A549 (cell line): ENCODE measurements around the gene NTSR1. TPM values are rescaled to one million over a fixed set of nuclear protein-coding genes. Genes with fewer than 3 reads are reported as not detected.

Experiments
- ATAC-seq, 2 experiments: fragments of 200-7000 bp in 1 of 2; fragments of >200 bp in 1 of 2; cut with Nextera tagmentation in 1 of 2; cut with Tn5 transposase in 1 of 2; 3 replicates each; pipeline versions ENCODE4 v1.8.0 to v1.9.1; 2018 to 2020; ENCODE audit warnings: mild to moderate bottlenecking in 1 of 2, moderate library complexity in 1 of 2
- CTCF ChIA-PET: fragments of 300-600 bp; sonication (Branson Sonifier 250); formaldehyde crosslinking; extraction: SDS; loops from one replicate; lab custom pipeline; 2021; ENCODE audit warnings: antibody characterized with exemption, inconsistent platforms; lab: Yijun Ruan, JAX
- POLR2A ChIA-PET: fragments of 350-600 bp; formaldehyde crosslinking; extraction: SDS; loops from one replicate; lab custom pipeline; 2021; ENCODE audit warnings: antibody characterized with exemption, inconsistent platforms; lab: Yijun Ruan, JAX
- DNase-seq, 2 experiments: peaks; one replicate each; pipeline versions ENCODE4 v3.0.0 to v3.0.0-alpha.2; 2011 to 2016; ENCODE audit warnings: low read depth in 1 of 2, low spot score in 1 of 2
- FAIRE-seq: peaks from 2 replicates; lab custom pipeline; 2011; peaks lifted over from hg19 to GRCh38; lab: Jason Lieb, UNC
- H3K27ac ChIP-seq, 2 experiments: fragments of >200 bp; sonication (Bioruptor Twin); formaldehyde crosslinking; 3 replicates each; pipeline ENCODE4 v1.5.1; 2016 to 2017
- H3K4me1 ChIP-seq: fragments of >200 bp; sonication (Bioruptor Twin); formaldehyde crosslinking; 3 replicates; pipeline ENCODE4 v1.6.1; 2016
- H3K4me2 ChIP-seq: fragments of >200 bp; sonication (Bioruptor Twin); formaldehyde crosslinking; 3 replicates; pipeline ENCODE4 v1.6.1; 2016
- H3K4me3 ChIP-seq: fragments of >200 bp; sonication (Bioruptor Twin); formaldehyde crosslinking; 3 replicates; pipeline ENCODE4 v1.5.1; 2016
- H3K9me3 ChIP-seq: fragments of >200 bp; sonication (Bioruptor Twin); formaldehyde crosslinking; 3 replicates; pipeline ENCODE4 v1.6.1; 2016
- ATOH8 ChIP-seq: fragments of 250-450 bp; sonication (Bioruptor Pico); IDR thresholded peaks from 2 replicates; pipeline ENCODE4 v1.5.0; 2020; ENCODE audit warnings: low read depth, mild to moderate bottlenecking, moderate library complexity
- CBX8 ChIP-seq: fragments of 200-600 bp; sonication (generic); IDR thresholded peaks from 2 replicates; pipeline ENCODE4 v1.6.1; 2016
- CHD2 ChIP-seq: fragments of 150-350 bp; IDR thresholded peaks from 2 replicates; pipeline ENCODE4 v1.6.1; 2014; ENCODE audit warnings: low read length; ENCODE audit not compliant: partially characterized antibody
- CHD4 ChIP-seq: fragments of 200-600 bp; sonication (generic); IDR thresholded peaks from 2 replicates; pipeline ENCODE4 v1.6.1; 2016; ENCODE audit warnings: antibody characterized with exemption, mild to moderate bottlenecking, borderline replicate concordance
- EP300 ChIP-seq, 2 experiments: fragments of >200 bp; sonication (Bioruptor Twin); formaldehyde crosslinking; IDR thresholded peaks; 2 replicates in 1 of 2; 3 replicates in 1 of 2; pipeline ENCODE4 v1.6.1; 2016 to 2017
- FOSL2 ChIP-seq, 2 experiments: fragments of 450-650 bp in 1 of 2; fragments of >200 bp in 1 of 2; sonication (Bioruptor Twin) in 1 of 2; formaldehyde crosslinking; IDR thresholded peaks; 2 replicates each; pipeline versions ENCODE4 v1.5.0 to v1.6.1; 2016 to 2020; ENCODE audit warnings: mild to moderate bottlenecking in 1 of 2, moderate library complexity in 1 of 2
- FOXS1 ChIP-seq: fragments of 250-450 bp; sonication (Bioruptor Pico); IDR thresholded peaks from 2 replicates; pipeline ENCODE4 v1.5.0; 2020; ENCODE audit warnings: mild to moderate bottlenecking, moderate library complexity
- HDAC2 ChIP-seq: fragments of 200-600 bp; sonication (generic); IDR thresholded peaks from 2 replicates; pipeline ENCODE4 v1.6.1; 2016
- HOXB13 ChIP-seq: fragments of 250-450 bp; sonication (Bioruptor Pico); IDR thresholded peaks from 2 replicates; pipeline ENCODE4 v1.5.0; 2020; ENCODE audit warnings: low read depth, mild to moderate bottlenecking, moderate library complexity
- HOXB5 ChIP-seq: fragments of 250-450 bp; sonication (Bioruptor Pico); IDR thresholded peaks from 2 replicates; pipeline ENCODE4 v1.5.0; 2020; ENCODE audit warnings: mild to moderate bottlenecking, moderate library complexity
- JUN ChIP-seq, 2 experiments: fragments of >200 bp; sonication (Bioruptor Twin); formaldehyde crosslinking; IDR thresholded peaks; 2 replicates in 1 of 2; 3 replicates in 1 of 2; pipeline ENCODE4 v1.6.1; 2016 to 2017
- JUNB ChIP-seq: fragments of >200 bp; sonication (Bioruptor Twin); formaldehyde crosslinking; IDR thresholded peaks from 2 replicates; pipeline ENCODE4 v1.6.1; 2016
- MAZ ChIP-seq: fragments of 150-350 bp; IDR thresholded peaks from 2 replicates; pipeline ENCODE4 v1.6.1; 2014; ENCODE audit warnings: antibody characterized with exemption, low read depth, low read length, borderline replicate concordance
- NFE2L2 ChIP-seq: fragments of 150-350 bp; conservative IDR thresholded peaks from 2 replicates; pipeline ENCODE4 v1.6.1; 2014; ENCODE audit warnings: low read length
- PHF8 ChIP-seq: fragments of 200-600 bp; sonication (generic); IDR thresholded peaks from 2 replicates; pipeline ENCODE4 v1.6.1; 2016; ENCODE audit warnings: low read depth, mild to moderate bottlenecking, antibody characterized with exemption, moderate library complexity, borderline replicate concordance
- POLR2AphosphoS2 ChIP-seq: conservative IDR thresholded peaks from 2 replicates; pipeline ENCODE4 v1.6.1; 2012; ENCODE audit warnings: low read length, improper control_type of control experiment, inconsistent platforms
- RAD21 ChIP-seq, 2 experiments: fragments of >200 bp in 1 of 2; sonication (Bioruptor Twin) in 1 of 2; formaldehyde crosslinking in 1 of 2; IDR thresholded peaks in 1 of 2; conservative IDR thresholded peaks in 1 of 2; 2 replicates in 1 of 2; 3 replicates in 1 of 2; pipeline ENCODE4 v1.6.1; 2012 to 2018; ENCODE audit warnings: inconsistent platforms in 1 of 2
- TP53 ChIP-seq: fragments of 250-450 bp; sonication (Bioruptor Pico); IDR thresholded peaks from 2 replicates; pipeline ENCODE4 v1.5.0; 2021; ENCODE audit warnings: mild to moderate bottlenecking, moderate library complexity
- USF2 ChIP-seq: fragments of 450-650 bp; IDR thresholded peaks from 2 replicates; pipeline ENCODE4 v1.6.1; 2014; ENCODE audit warnings: antibody characterized with exemption
- ZFP36 ChIP-seq: fragments of 450-650 bp; IDR thresholded peaks from 2 replicates; pipeline ENCODE4 v1.6.1; 2014; ENCODE audit warnings: borderline replicate concordance; ENCODE audit not compliant: partially characterized antibody
- ZNF302 ChIP-seq: fragments of 250-450 bp; sonication (Bioruptor Pico); IDR thresholded peaks from 2 replicates; pipeline ENCODE4 v1.9.0; 2021; ENCODE audit warnings: inconsistent platforms, mild to moderate bottlenecking, moderate library complexity
- WGBS: methylation state at CpG from one replicate; pipeline ENCODE4 v1.1.6; 2017; ENCODE audit errors: missing lambda C conversion rate; 5-methylcytosine and 5-hydroxymethylcytosine counted together
- polyA minus RNA-seq: library from RNA; depleted of rRNA, polyadenylated mRNA; stranded (reverse); fragments of >200 nt; gene quantifications from 2 replicates; pipeline ENCODE4 v1.2.3, GENCODE V29; 2011; rRNA and poly(A)+ RNA removed
- polyA plus RNA-seq, 4 experiments: library from polyadenylated mRNA; depleted of rRNA in 3 of 4; stranded (reverse); fragments of >200 nt; fragmentation: RNase III in 1 of 4; extraction: RNeasy Plus Mini Kit Qiagen cat#74134 plus additional on column Dnase treatment in 1 of 4; gene quantifications; 2 replicates in 3 of 4; 3 replicates in 1 of 4; pipeline ENCODE4 v1.2.3, GENCODE V29; 2011 to 2017
- TF ChIP-seq, protein P1 (sequence below): fragments of 150-350 bp; IDR thresholded peaks from 2 replicates; pipeline ENCODE4 v1.6.1; 2014; ENCODE audit warnings: low read depth, mild to moderate bottlenecking, low read length
- TF ChIP-seq, protein P2 (sequence below): fragments of >200 bp; sonication (Bioruptor Twin); formaldehyde crosslinking; IDR thresholded peaks from 3 replicates; pipeline ENCODE4 v1.6.1; 2016

Gene NTSR1
- polyA plus RNA-seq (2011; rRNA removed) (0.03 TPM in 2 replicates), polyA plus RNA-seq (2017; fragmentation: RNase III; extraction: RNeasy Plus Mini Kit Qiagen cat#74134 plus additional on column Dnase treatment) (not detected in 3 replicates), polyA minus RNA-seq (not detected in 2 replicates)
- 0.01 TPM in 2 replicates for polyA plus RNA-seq (2012; cell fraction: cytosol; rRNA removed)
- 0.02 TPM in 1 of 2 replicates, not detected in the other for polyA plus RNA-seq (2012; cell fraction: nucleus; rRNA removed)

- H3K4me1 ChIP-seq, result peaks cover 35% of the 10 kb centered on the region
- peak within 1 kb of the TSS in 1 of 2 experiments; percentile 42; a peak in 1 of 6 replicates for H3K27ac ChIP-seq
- H3K4me3 ChIP-seq, result peak within 1 kb of the TSS; percentile 28
- POLR2A ChIA-PET, result no interaction called here
- CTCF ChIA-PET, result interaction anchor here (0.6 to 16.9 kb wide), 8 partner anchors 9 to 81 kb away, joined by 3 to 250 read pairs (median 5); no protein-coding TSS in a partner anchor
- WGBS, result 16% methylated on average over 35 of the region's 124 CpGs
- peak within 1 kb of the TSS; percentile 78 for H3K4me2 ChIP-seq
- FAIRE-seq (no peak), DNase-seq (peak in 1 of 2 experiments; percentile 47), ATAC-seq (peak in 1 of 2 experiments; percentile 16; a peak in 2 of 6 replicates)
- TF ChIP-seq CHD4 (no peak), USF2 (no peak), HDAC2 (peak; percentile 77; the same call in 1 of the 2 replicates)
- H3K9me3 ChIP-seq, result no peaks in the 10 kb centered on the region
These were observed at the start of gene NTSR1 for GRCh38 chr20:62708591-62709536. NTSR1 (plus strand) TSS chr20:62708836; CDS start chr20:62709208, 372 bp downstream.

DNA sequence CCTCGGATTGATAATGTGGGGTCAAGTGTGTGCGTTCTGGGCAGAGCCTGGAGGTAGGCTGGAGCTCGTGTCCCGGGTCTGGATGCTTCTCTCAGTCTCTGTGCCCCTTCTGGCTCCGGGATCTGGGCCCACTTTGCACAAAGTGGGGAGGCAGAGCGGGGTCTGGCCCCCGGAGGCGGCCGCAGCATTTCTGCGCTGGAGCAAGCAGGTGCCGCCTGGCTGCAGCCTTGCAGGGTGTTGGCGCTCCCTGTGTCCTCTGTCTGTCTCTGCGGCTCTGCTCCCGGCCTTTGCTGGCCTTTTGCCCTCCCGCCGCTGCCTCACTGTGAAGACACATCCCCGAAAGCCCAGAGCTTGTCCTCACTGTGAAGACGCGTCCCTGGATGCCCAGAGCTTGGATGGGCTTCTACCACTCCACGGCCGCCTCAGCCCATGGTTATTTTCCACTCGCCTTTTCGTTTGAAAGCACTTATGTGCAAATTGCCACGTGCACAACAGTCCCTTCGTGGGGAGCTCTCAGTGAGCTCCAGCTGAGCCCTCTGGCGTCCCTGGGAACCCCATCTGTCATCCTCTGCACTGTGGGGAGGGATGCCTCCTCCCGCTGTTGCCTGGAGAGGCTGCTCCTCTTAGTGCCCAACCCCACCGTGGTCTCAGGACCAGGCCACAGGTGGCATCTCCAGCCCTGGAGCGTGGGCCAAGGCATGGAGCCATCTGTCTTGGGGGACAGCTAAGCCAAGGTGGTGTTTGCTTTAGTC is 49.0 kb upstream of the NTSR1 start:
- CTCF ChIA-PET, result interaction anchor here (0.8 to 1.6 kb wide), 7 partner anchors 8 to 148 kb away, joined by 3 to 10 read pairs (median 4); no protein-coding TSS in a partner anchor

More for the DNA sequence above, 49.0 kb upstream of the NTSR1 start:
- Histone ChIP-seq H3K27ac (no peak overlapping the region), H3K9me3 (no peaks in the 10 kb centered on the region), H3K4me1 (0 out of 3 replicates have a peak, but pooled peaks cover 5% of the 10 kb centered on the region), H3K4me3 (no peak overlapping the region), H3K4me2 (no peak overlapping the region)
- 88% methylated on average over 20 of the region's 29 CpGs for WGBS
- POLR2A ChIA-PET, result no interaction called here
- no peak for DNase-seq
- TF ChIP-seq NFE2L2 (no peak), CBX8 (no peak), EP300 (IDR thresholded peaks at IDR 0.05) (no peak), HOXB5 (CRISPR knock-in tag) (no peak), JUNB (no peak), RAD21 (conservative IDR thresholded peaks at IDR 0.05 in 1 of 2, IDR thresholded peaks at IDR 0.05 in 1 of 2) (no peak), POLR2AphosphoS2 (no peak), JUN (IDR thresholded peaks at IDR 0.05) (no peak), MAZ (no peak), HOXB13 (CRISPR knock-in tag) (no peak), FOXS1 (CRISPR knock-in tag) (no peak), TP53 (no peak), CHD2 (no peak), ATOH8 (CRISPR knock-in tag) (no peak), PHF8 (no peak), ZFP36 (no peak), ZNF302 (no peak), FOSL2 (IDR thresholded peaks at IDR 0.05) (no peak), FOSL2 (CRISPR knock-in tag; IDR thresholded peaks at IDR 0.05) (no peak)
- TF ChIP-seq, protein P1, sequence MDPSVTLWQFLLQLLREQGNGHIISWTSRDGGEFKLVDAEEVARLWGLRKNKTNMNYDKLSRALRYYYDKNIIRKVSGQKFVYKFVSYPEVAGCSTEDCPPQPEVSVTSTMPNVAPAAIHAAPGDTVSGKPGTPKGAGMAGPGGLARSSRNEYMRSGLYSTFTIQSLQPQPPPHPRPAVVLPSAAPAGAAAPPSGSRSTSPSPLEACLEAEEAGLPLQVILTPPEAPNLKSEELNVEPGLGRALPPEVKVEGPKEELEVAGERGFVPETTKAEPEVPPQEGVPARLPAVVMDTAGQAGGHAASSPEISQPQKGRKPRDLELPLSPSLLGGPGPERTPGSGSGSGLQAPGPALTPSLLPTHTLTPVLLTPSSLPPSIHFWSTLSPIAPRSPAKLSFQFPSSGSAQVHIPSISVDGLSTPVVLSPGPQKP, result no peak
- TF ChIP-seq, protein P2, sequence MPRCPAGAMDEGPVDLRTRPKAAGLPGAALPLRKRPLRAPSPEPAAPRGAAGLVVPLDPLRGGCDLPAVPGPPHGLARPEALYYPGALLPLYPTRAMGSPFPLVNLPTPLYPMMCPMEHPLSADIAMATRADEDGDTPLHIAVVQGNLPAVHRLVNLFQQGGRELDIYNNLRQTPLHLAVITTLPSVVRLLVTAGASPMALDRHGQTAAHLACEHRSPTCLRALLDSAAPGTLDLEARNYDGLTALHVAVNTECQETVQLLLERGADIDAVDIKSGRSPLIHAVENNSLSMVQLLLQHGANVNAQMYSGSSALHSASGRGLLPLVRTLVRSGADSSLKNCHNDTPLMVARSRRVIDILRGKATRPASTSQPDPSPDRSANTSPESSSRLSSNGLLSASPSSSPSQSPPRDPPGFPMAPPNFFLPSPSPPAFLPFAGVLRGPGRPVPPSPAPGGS, result no peak
- TF ChIP-seq, all 56 proteins: peak for 0
- ATAC-seq, result no peak
- FAIRE-seq, result no peak
